LNCAP (cell line): ENCODE measurements around the gene RGL1.

Experiments used
- CTCF ChIP-seq: fragments of 450-650 bp; IDR thresholded peaks from 2 replicates; pipeline ENCODE4 v1.5.1; 2017; ENCODE audit warnings: mild to moderate bottlenecking

Gene RGL1

GRCh38 chr1:183910845-183911244, 105.9 kb downstream of the RGL1 start:
- no peak for TF ChIP-seq CTCF

GRCh38 chr1:183911285-183911684, 106.4 kb downstream of the RGL1 start:
- TF ChIP-seq CTCF: no peak

GRCh38 chr1:183912265-183912886, 107.5 kb downstream of the RGL1 start:
- no peak for TF ChIP-seq CTCF

- no peak for TF ChIP-seq CTCF
Observed at GRCh38 chr1:183913567-183913993, 108.7 kb downstream of the RGL1 start.

- no peak for TF ChIP-seq CTCF
Observed at GRCh38 chr1:183914276-183914675, 109.4 kb downstream of the RGL1 start.

GRCh38 chr1:183914891-183915290, 110.0 kb downstream of the RGL1 start:
- no peak for TF ChIP-seq CTCF

GRCh38 chr1:183915625-183916510, 110.9 kb downstream of the RGL1 start:
- TF ChIP-seq CTCF: peak; percentile 81
